ENCODE data around the gene OR4F6.
"Not testable (repeated sequence)": the region's sequence is repeated elsewhere in the genome, so short reads cannot be mapped to it uniquely, and the experiment has no call there.

The OR4F6 gene

GRCh38 chr15:101781928-101782327 is 21.4 kb upstream of the OR4F6 start:
- no peak overlapping the region for H3K4me3 ChIP-seq (ENCODE audit: low read depth, low read length)
- no peak for DNase-seq (ENCODE audit: low read depth)
- TF ChIP-seq CTCF (IDR thresholded peaks at IDR 0.05; ENCODE audit: low read depth, low read length, missing control alignments), result no peak

- H3K4me3 ChIP-seq (ENCODE audit: low read depth, low read length), result no peak overlapping the region
- DNase-seq (ENCODE audit: low read depth), result no peak
- no peak for TF ChIP-seq CTCF (IDR thresholded peaks at IDR 0.05; ENCODE audit: low read depth, low read length, missing control alignments)
These were observed 18.7 kb upstream of the OR4F6 start for GRCh38 chr15:101784644-101785043.

GRCh38 chr15:101786422-101786821 is 16.9 kb upstream of the OR4F6 start:
- H3K4me3 ChIP-seq (ENCODE audit: low read depth, low read length); DNase-seq (ENCODE audit: low read depth): not testable (repeated sequence)

- not testable (repeated sequence) for DNase-seq (ENCODE audit: low read depth); H3K4me3 ChIP-seq (ENCODE audit: low read depth, low read length)
These were observed 15.3 kb upstream of the OR4F6 start for GRCh38 chr15:101788001-101788400.

GRCh38 chr15:101788503-101789269 is 14.6 kb upstream of the OR4F6 start:
- not testable (repeated sequence) for DNase-seq (ENCODE audit: low read depth)

GRCh38 chr15:101790748-101791147 is 12.6 kb upstream of the OR4F6 start:
- DNase-seq (ENCODE audit: low read depth); H3K4me3 ChIP-seq (ENCODE audit: low read depth, low read length): not testable (repeated sequence)

More at GRCh38 chr15:101788503-101789269, 14.6 kb upstream of the OR4F6 start:
- H3K4me3 ChIP-seq (ENCODE audit: low read depth, low read length), result not testable (repeated sequence)

GRCh38 chr15:101793981-101794380 is 9.3 kb upstream of the OR4F6 start:
- DNase-seq (ENCODE audit: low read depth); H3K4me3 ChIP-seq (ENCODE audit: low read depth, low read length): not testable (repeated sequence)

GRCh38 chr15:101795455-101795854 is 7.9 kb upstream of the OR4F6 start:
- H3K4me3 ChIP-seq (ENCODE audit: low read depth, low read length), result no peak overlapping the region
- TF ChIP-seq CTCF (IDR thresholded peaks at IDR 0.05; ENCODE audit: low read depth, low read length, missing control alignments), result no peak
- no peak for DNase-seq (ENCODE audit: low read depth)

GRCh38 chr15:101799665-101800064 is 3.6 kb upstream of the OR4F6 start:
- DNase-seq (ENCODE audit: low read depth), result no peak
- no peak for TF ChIP-seq CTCF (IDR thresholded peaks at IDR 0.05; ENCODE audit: low read depth, low read length, missing control alignments)
- H3K4me3 ChIP-seq (ENCODE audit: low read depth, low read length), result no peak overlapping the region

- no peak overlapping the region for H3K4me3 ChIP-seq (ENCODE audit: low read depth, low read length)
- no peak for TF ChIP-seq CTCF (IDR thresholded peaks at IDR 0.05; ENCODE audit: low read depth, low read length, missing control alignments)
- no peak for DNase-seq (ENCODE audit: low read depth)
These were observed 2.3 kb upstream of the OR4F6 start for GRCh38 chr15:101801048-101801447.
